KMS-11 (cell line): ENCODE measurements around the gene AASDH.

Experiments used
- H2AFZ ChIP-seq: fragments of 200-600 bp; sonication (generic); 2 replicates; pipeline ENCODE4 v1.6.1; 2016; ENCODE audit warnings: antibody characterized with exemption, mixed run types, low read depth
- H3K27ac ChIP-seq: fragments of 200-600 bp; sonication (generic); 2 replicates; pipeline ENCODE4 v1.6.1; 2016; ENCODE audit warnings: mild to moderate bottlenecking, mixed run types
- H3K27me3 ChIP-seq: fragments of 200-600 bp; sonication (generic); 2 replicates; pipeline ENCODE4 v1.6.1; 2017; ENCODE audit warnings: mild to moderate bottlenecking, low read depth, mixed run types, moderate library complexity; ENCODE audit not compliant: insufficient read depth
- H3K36me3 ChIP-seq: fragments of 200-600 bp; sonication (generic); 2 replicates; pipeline ENCODE4 v1.6.1; 2017; ENCODE audit warnings: mild to moderate bottlenecking, mixed run types; ENCODE audit not compliant: insufficient read depth
- H3K4me1 ChIP-seq: fragments of 200-600 bp; sonication (generic); 2 replicates; pipeline ENCODE4 v1.6.1; 2016; ENCODE audit warnings: mild to moderate bottlenecking, low read depth, mixed run types; ENCODE audit not compliant: poor library complexity, severe bottlenecking
- H3K4me2 ChIP-seq: fragments of 200-600 bp; sonication (generic); 2 replicates; pipeline ENCODE4 v1.7.0; 2016; ENCODE audit warnings: mild to moderate bottlenecking, mixed run types
- H3K4me3 ChIP-seq: fragments of 200-600 bp; sonication (generic); IDR thresholded peaks from 2 replicates; pipeline ENCODE4 v1.6.1; 2017; ENCODE audit warnings: low read depth, low read length, mixed read lengths; ENCODE audit not compliant: insufficient read depth
- H3K79me2 ChIP-seq: fragments of 200-600 bp; sonication (generic); 2 replicates; pipeline ENCODE4 v1.6.1; 2016; ENCODE audit warnings: low read depth, mixed run types; ENCODE audit not compliant: insufficient read depth
- H3K9ac ChIP-seq: fragments of 200-600 bp; sonication (generic); 2 replicates; pipeline ENCODE4 v1.6.1; 2016; ENCODE audit warnings: mild to moderate bottlenecking, mixed run types
- H4K20me1 ChIP-seq: fragments of 200-600 bp; sonication (generic); 2 replicates; pipeline ENCODE4 v1.6.1; 2016; ENCODE audit warnings: mild to moderate bottlenecking, mixed run types; ENCODE audit not compliant: insufficient read depth
- CTCF ChIP-seq: fragments of 200-600 bp; sonication (generic); conservative IDR thresholded peaks from 2 replicates; pipeline ENCODE4 v1.6.1; 2017; ENCODE audit warnings: low read depth, mild to moderate bottlenecking, antibody characterized with exemption, low read length, moderate library complexity, mixed read lengths

Gene AASDH

DNA sequence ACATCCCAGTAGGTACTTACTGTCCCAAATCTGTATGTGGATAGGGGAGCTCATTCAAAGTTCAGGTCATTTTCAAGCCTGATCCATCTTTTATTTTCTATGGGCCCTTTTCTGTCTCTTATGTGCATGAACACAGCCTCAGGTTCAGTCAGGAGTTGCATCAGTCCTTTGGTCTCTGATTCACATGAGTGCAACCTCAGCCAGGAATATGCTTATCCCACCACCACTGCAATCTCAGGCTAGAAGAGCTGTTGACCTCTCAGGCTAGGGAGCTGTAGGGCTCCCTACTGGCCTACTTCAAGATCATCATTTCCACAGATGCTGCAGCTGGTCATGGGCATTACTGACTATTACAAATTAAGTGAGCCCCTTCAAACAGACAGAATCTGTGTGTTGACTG, 27.2 kb downstream of the AASDH start:
- H4K20me1 ChIP-seq = no peaks in the 10 kb centered on the region
- H3K36me3 ChIP-seq = no peaks in the 10 kb centered on the region
- no peak overlapping the region for H3K9ac ChIP-seq
- no peak overlapping the region for H3K4me3 ChIP-seq
- H3K4me2 ChIP-seq = no peak overlapping the region
- no peaks in the 10 kb centered on the region for H3K79me2 ChIP-seq
- no peak for TF ChIP-seq CTCF
- no peaks in the 10 kb centered on the region for H3K4me1 ChIP-seq
- no peak overlapping the region for H2AFZ ChIP-seq
- H3K27me3 ChIP-seq = no peaks in the 10 kb centered on the region
- H3K27ac ChIP-seq = no peak overlapping the region

DNA sequence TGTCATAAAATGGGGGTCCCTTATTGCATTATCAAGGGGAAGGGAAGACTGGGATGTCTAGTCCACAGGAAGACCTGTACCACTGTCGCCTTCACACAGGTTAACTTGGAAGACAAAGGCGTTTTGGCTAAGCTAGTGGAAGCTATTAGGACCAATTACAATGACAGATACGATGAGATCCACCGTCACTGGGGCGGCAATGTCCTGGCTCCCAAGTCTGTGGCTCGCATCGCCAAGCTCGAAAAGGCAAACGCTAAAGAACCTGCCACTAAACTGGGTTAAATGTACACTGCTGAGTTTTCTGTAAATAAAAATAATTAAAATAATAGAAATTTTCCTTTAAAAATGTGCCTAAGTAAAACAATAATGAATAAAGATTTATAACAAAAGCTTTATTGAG, 30.6 kb downstream of the AASDH start:
- Histone ChIP-seq H3K36me3 (no peaks in the 10 kb centered on the region), H3K27me3 (no peaks in the 10 kb centered on the region), H3K9ac (no peak overlapping the region), H2AFZ (no peak overlapping the region), H3K4me3 (no peak overlapping the region), H3K27ac (no peak overlapping the region), H3K4me1 (no peaks in the 10 kb centered on the region), H3K4me2 (no peak overlapping the region), H4K20me1 (no peaks in the 10 kb centered on the region), H3K79me2 (no peaks in the 10 kb centered on the region)
- TF ChIP-seq CTCF = no peak

- no peak overlapping the region for H2AFZ ChIP-seq
- H3K36me3 ChIP-seq = no peaks in the 10 kb centered on the region
- H3K79me2 ChIP-seq = no peaks in the 10 kb centered on the region
- H4K20me1 ChIP-seq = no peaks in the 10 kb centered on the region
- no peaks in the 10 kb centered on the region for H3K27me3 ChIP-seq
- H3K27ac ChIP-seq = no peak overlapping the region
- no peak overlapping the region for H3K4me2 ChIP-seq
- no peak overlapping the region for H3K9ac ChIP-seq
- TF ChIP-seq CTCF = no peak
- H3K4me3 ChIP-seq = no peak overlapping the region
- H3K4me1 ChIP-seq = peaks cover 5% of the 10 kb centered on the region
These were observed 38.7 kb downstream of the AASDH start for GRCh38 chr4:56348576-56348975.

DNA sequence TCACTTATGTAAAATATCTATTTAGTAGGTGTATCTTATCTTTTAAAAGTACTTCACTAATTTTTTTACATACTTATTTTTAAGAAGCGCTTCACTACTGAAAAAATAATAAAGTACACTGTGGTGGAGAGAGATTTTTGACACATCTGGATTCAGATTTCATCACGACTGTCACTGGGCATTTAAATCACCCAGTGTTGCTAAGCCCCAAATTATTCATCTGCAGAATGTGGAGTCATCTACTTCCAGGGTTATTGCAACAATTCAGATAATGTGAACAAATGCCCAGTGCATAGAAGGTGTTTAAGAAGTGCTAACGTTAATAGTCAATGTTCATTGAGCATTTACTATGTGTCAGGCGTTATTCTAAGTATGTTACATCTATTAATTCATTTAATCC, 41.8 kb downstream of the AASDH start:
- H3K4me3 ChIP-seq = no peak overlapping the region
- TF ChIP-seq CTCF = no peak
- H4K20me1 ChIP-seq = no peaks in the 10 kb centered on the region

DNA sequence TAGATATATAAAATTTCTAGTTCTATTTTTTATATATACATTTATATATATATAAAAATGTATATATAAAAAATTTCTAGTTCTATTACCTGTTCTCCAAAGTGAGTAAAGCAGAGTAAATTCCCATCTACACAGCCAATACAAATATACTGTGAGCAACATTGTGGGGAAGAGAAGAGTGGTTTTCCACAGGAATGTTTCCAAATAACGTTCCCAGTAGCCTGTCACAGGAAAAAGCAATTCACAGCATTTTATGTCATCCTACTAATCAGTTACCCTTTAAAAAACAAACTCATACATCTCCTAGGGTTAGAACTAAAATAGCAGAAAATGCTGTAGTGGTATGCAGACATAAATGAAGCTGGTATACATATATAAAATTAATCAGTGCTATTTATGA, 44.5 kb downstream of the AASDH start:
- no peak for TF ChIP-seq CTCF
- H2AFZ ChIP-seq = no peak overlapping the region
- H3K4me2 ChIP-seq = no peak overlapping the region
- H4K20me1 ChIP-seq = no peaks in the 10 kb centered on the region
- H3K36me3 ChIP-seq = no peaks in the 10 kb centered on the region
- H3K9ac ChIP-seq = no peak overlapping the region
- no peaks in the 10 kb centered on the region for H3K27me3 ChIP-seq
- no peaks in the 10 kb centered on the region for H3K79me2 ChIP-seq
- H3K4me1 ChIP-seq = no peaks in the 10 kb centered on the region
- no peak overlapping the region for H3K27ac ChIP-seq
- H3K4me3 ChIP-seq = no peak overlapping the region

More for the DNA sequence above, 41.8 kb downstream of the AASDH start:
- peaks cover 5% of the 10 kb centered on the region for H3K4me1 ChIP-seq
- H3K4me2 ChIP-seq = no peak overlapping the region
- no peaks in the 10 kb centered on the region for H3K79me2 ChIP-seq
- H2AFZ ChIP-seq = no peak overlapping the region
- no peaks in the 10 kb centered on the region for H3K27me3 ChIP-seq
- H3K9ac ChIP-seq = no peak overlapping the region
- H3K36me3 ChIP-seq = no peaks in the 10 kb centered on the region
- H3K27ac ChIP-seq = no peak overlapping the region
